ENCODE results near the gene TRIM67.

TRIM67 gene

GRCh38 chr1:231236938-231237337 lies 75.1 kb downstream of the TRIM67 start:
- no peak for DNase-seq

DNA sequence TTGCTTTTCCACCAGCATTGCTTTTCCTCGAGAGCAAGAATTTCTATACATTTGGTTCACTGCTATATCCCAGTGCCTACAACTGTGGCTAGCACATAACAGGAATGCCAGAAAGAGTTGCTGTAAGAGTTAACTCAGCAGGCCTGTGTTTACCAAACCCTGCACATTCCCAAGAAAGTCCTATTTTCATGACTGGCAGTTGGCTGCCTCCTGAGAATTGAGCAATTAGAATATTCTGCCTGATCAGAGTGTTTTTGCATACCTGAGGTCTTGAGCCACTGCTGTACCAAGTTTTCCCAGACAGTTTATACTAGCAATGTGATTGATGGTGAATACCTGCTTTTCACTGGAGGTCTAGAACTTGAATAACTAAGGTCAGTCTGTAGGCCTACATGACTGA lies 76.4 kb downstream of the TRIM67 start:
- no peak for DNase-seq

DNA sequence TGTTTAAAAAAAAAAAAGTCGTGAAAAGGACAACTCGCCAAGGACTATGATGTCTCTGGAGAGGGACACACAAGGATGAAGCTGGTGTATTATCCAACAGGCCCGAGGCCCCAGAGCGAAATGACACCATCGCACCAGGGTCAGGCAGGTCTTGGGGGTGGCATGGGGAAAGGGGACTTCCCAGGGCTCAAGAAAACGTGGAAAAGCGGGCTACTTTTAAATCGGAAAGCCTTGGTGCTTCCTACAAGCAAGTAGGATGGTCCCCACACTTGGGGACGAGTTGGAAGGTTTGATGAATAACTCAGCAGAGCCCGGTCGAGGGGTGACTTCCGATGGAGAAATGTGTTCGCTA lies 78.6 kb downstream of the TRIM67 start:
- no peak for DNase-seq

DNA sequence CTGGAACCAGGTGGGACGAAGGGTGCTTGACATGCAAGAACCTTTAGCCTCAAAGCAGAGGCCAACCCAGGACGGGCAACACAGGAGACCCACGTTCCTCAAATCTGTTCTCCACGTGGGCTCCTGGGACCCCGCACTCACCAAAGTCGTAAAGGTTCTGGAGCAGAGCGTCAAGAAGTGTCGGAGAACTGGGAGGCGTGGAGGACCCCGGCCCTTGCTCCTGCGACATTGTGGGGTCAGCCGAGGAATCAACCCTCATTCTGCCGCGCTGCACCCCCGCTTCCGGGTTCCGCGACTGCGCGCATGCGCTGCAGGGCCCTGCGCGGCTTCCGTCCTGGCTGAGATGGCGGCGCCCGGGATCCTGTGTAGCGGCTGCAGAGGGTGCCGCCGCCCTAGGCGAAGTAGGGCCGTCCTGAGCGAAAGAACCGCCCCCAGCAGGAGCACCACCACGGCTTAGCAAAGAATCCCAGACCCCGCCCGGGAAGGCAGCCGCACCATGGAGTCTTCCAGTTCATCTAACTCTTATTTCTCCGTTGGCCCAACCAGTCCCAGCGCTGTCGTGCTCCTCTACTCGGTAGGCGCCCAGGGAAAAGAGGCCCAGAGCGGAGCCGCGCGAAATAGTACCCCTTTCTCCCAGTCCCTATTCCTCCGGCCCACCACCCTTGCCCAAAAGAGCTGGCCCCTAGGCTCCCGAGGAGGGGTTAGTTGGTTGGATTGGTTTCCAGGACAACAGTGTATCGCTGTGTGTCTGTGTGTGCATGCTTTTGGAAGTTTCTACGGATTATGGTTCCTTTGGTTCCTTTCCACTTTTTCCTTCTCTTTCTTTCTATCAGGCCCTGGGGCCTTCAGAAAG lies 79.3 kb downstream of the TRIM67 start, which contains the start of gene GNPAT:
Gene GNPAT (plus strand): TSS at position 330 of the 853 bp plus-strand sequence. CDS start 167 bp downstream, at position 497.
- peak; percentile 91 for DNase-seq

DNA sequence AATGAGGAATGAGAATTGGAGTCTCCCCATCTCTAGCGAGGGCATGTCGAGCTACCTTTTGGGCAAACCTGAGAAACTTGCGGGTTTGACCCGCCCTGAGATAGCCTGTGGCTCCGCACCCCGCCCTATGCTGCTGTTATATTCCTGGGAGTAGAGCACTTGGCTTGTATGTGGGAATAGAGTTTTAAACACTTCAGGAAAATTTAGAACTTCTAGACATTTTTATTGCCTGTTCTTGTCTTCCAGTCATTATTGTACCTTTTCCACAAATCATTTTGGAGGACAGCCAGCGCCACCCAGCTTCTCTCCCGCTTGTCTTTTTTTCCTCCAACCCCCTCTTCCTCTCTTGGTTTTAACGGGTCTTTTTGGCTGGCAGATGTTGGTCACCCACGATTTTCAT lies 79.9 kb downstream of the TRIM67 start:
- no peak for DNase-seq

DNA sequence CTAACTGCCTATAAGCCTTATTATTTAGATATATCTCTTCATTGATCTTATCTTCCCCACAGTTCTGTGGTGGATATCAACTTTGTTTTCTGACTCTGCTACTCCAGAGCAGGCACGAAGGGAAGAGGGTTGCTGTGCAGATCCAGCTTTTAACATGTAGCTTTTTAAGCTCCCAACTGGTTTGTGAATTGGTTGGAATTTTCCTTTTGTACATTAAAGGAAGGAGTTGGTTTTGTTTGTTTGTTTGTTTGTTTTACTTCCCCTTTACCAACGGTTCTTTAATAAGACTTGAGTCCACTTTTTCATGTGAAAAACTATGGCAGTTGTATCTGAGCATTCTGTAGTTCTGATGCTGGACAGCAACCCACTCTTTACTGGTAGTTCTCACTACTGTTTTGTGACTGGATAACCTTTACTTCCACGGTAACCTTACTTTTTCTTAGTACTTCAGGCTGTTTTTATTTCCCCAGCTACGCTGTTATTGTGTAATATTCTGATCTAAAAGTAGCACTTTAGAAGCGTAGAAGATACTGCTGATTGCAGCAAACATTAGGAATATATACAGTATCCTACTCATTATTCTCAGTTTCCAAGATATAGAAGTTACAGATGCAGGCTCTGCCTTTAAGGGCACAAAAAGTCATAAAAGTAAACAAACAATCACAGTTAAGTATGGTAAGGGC lies 80.8 kb downstream of the TRIM67 start:
- DNase-seq = no peak

DNA sequence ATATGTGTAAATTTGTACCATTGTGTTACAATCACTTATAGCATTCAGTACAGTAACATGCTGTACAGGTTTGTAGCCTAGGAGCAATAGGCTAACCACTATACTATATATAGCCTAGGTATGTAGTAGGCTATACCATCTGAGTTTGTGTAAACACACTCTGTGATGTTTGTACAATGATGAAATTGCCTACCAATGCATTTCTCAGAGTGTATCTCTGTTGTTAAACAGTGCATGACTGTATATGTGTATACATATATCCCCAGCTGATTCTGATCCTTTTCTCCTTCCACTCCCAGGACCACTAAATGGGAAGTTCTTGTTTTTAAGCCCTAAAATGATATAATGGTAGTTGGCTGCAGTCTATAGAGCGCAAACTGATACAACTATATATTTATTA lies 86.9 kb downstream of the TRIM67 start:
- DNase-seq = no peak

DNA sequence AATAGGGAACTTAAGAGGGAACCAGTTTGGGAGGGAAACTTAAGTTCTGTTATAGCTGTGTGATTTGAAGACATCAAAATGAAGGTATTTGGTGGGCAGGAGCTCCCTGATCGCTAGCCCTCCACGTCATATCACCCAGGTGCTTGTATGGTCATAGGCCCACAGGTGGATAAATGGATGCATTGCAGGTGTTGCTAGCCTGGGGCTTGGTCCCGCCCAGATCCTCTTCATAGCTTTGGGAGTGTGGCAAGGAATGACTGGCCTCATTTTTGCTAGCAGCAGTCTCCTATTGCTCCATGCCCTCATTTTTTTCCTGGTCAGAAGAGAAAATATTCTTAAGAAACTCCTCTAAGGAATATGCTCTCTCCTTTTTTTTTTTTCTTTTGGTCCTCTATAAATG lies 90.5 kb downstream of the TRIM67 start:
- DNase-seq = no peak

GRCh38 chr1:231260351-231260750 lies 98.5 kb downstream of the TRIM67 start:
- DNase-seq = no peak

GRCh38 chr1:231264642-231265041 lies 102.8 kb downstream of the TRIM67 start:
- no peak for DNase-seq

GRCh38 chr1:231265379-231265778 lies 103.5 kb downstream of the TRIM67 start:
- DNase-seq = no peak

GRCh38 chr1:231266811-231267322 lies 105.0 kb downstream of the TRIM67 start:
- DNase-seq = no peak
